LHCN-M2 (cell line): ENCODE measurements around the gene CBX6. TPM values are rescaled to one million over a fixed set of nuclear protein-coding genes. Genes with fewer than 3 reads are reported as not detected.

Experiments used
- DNase-seq: peaks from one replicate; pipeline ENCODE4 v3.0.0-alpha.2; 2012; ENCODE audit warnings: low read depth
- total RNA-seq: library from RNA; depleted of rRNA; stranded (reverse); fragments of >200 nt; gene quantifications from 2 replicates; pipeline ENCODE4 v1.2.3, GENCODE V29; 2014; rRNA removed

Gene CBX6
- total RNA-seq, 1 experiment from 2014 or later, result 29.0 TPM

DNA sequence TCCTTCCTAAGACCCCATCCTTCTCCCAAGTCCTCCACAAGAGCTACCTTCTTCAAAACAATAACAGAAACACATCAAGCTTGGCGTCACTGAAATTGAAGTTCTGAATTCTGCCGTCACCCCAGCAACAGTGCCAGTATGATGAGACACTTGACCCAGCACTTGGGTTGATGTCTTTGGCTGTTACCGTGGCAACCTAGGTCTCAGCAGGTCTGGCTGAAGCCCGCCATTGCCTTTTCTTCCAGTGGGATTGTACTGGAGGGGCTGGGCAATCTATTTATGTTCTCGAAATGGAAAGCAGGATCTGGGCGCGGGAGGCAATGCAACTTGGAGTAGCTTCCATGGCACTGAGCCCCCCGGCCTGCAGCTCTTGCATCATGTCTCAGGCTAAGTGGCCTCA lies 52.0 kb downstream of the CBX6 start:
- DNase-seq, result no peak

DNA sequence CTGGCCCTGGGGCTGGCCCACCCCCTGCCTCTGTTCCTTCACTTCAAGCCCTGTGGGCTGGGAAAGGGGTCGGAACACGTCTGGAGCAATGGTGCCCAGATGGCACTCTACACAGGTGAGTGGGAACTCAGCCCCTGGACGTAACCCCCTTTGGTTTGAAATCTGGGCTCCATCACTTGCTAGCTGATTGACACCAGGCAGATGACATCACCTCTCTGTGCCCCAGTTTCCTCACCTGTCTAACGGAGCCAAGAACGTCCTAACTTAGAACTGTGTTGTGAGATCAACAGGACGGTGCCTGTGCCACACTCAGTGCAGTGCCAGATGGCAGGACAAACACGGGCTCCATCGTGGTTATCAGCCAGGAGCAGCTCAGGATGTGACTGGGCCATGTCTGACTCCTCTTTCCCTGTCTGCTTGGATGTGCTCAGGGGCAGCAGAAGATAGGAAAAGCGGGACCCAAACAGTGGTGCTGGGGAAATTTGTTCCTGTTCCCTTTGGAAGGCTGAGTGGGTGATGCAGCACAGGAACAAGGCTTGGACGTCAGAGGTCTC lies 52.6 kb downstream of the CBX6 start:
- no peak for DNase-seq

- no peak for DNase-seq
Observed at GRCh38 chr22:38817196-38817595, 54.8 kb downstream of the CBX6 start.

DNA sequence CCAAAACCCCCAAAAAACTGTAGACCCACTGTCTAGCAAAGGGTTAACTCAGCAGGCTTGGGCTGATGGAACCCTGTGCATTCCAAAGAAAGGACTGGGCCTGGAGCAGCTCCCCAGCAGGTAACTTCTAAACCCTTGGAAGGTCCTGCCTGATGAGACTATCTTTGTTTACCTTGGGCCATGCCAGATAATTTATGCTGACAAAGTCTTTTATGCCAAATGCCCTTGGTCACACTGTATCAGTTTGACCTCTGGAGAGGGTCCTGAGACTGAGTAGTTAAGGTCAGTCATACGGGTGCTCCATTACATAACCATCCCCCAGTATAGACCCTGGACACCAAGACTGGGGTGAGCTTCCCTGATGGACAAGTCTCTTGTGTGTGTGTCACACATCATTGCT lies 56.2 kb downstream of the CBX6 start:
- no peak for DNase-seq

Other genes starting within 250 kb of the CBX6 start
- gene FAM227A, start 215.8 kb downstream of the CBX6 start, total RNA-seq, result 0.51 and 1.4 TPM in 2 replicates
- 12.4 and 16.4 TPM in 2 replicates for gene CBY1, start 215.6 kb downstream of the CBX6 start, total RNA-seq
- gene TOMM22, start 190.3 kb downstream of the CBX6 start, total RNA-seq, result 60.9 and 74.1 TPM in 2 replicates
- 54.6 and 65.0 TPM in 2 replicates for gene JOSD1, start 171.3 kb downstream of the CBX6 start, total RNA-seq
- 24.5 and 26.4 TPM in 2 replicates for gene GTPBP1, start 166.3 kb downstream of the CBX6 start, total RNA-seq
- 136 and 140 TPM in 2 replicates for gene SUN2, start 116.2 kb downstream of the CBX6 start, total RNA-seq
- 19.0 and 22.6 TPM in 2 replicates for gene DNAL4, start 78.1 kb downstream of the CBX6 start, total RNA-seq
- gene NPTXR, start 28.2 kb downstream of the CBX6 start, total RNA-seq, result 0.06 and 0.23 TPM in 2 replicates
- gene APOBEC3A, start 85.4 kb upstream of the CBX6 start, total RNA-seq, result not detected in 2 replicates
- gene APOBEC3B, start 110.1 kb upstream of the CBX6 start, total RNA-seq, result 23.3 and 30.7 TPM in 2 replicates
- 13.5 and 14.0 TPM in 2 replicates for gene APOBEC3C, start 142.0 kb upstream of the CBX6 start, total RNA-seq
- 0.11 TPM in 1 of 2 replicates, not detected in the other for gene APOBEC3D, start 148.9 kb upstream of the CBX6 start, total RNA-seq
- 0.38 and 3.8 TPM in 2 replicates for gene APOBEC3F, start 168.6 kb upstream of the CBX6 start, total RNA-seq
- 4.2 and 6.1 TPM in 2 replicates for gene APOBEC3G, start 205.1 kb upstream of the CBX6 start, total RNA-seq
- gene APOBEC3H, start 225.0 kb upstream of the CBX6 start, total RNA-seq, result 0.26 and 0.63 TPM in 2 replicates